Measurements from ENCODE around the gene SRRM2.

The SRRM2 gene

GRCh38 chr16:2752035-2752849 lies at the start of gene SRRM2:
Gene SRRM2, plus strand, starts transcription at chr16:2752638. Its CDS starts 3,727 bp downstream, at chr16:2756365.
- DNase-seq (ENCODE audit: low read depth in 2 of 3, low spot score in 2 of 3) = peak; percentile 86 to 92 (median 91)

GRCh38 chr16:2702871-2703745 lies 49.3 kb upstream of the SRRM2 start:
- no peak for DNase-seq (ENCODE audit: low read depth in 2 of 3, low spot score in 2 of 3)

GRCh38 chr16:2704166-2704982 lies 48.1 kb upstream of the SRRM2 start:
- DNase-seq (ENCODE audit: low read depth in 2 of 3, low spot score in 2 of 3) = no peak

DNA sequence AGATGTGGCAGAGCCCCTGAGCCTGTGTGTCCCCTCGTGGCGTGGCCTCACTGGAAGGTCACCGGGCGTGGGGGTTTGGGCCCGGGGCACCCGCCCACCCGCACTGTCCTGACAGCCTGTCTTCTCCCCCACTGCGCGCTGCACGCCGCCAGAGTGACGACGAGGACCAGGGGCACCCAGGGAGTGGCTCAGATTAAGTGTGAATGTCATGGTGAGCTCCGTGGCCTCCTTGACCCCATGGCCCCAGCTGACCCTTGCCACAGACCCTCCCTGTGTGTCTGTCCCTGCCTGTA lies 47.5 kb upstream of the SRRM2 start:
- no peak for DNase-seq (ENCODE audit: low read depth in 2 of 3, low spot score in 2 of 3)

- no peak for DNase-seq (ENCODE audit: low read depth in 2 of 3, low spot score in 2 of 3)
Observed at GRCh38 chr16:2705351-2705750, 47.1 kb upstream of the SRRM2 start.

GRCh38 chr16:2706085-2706484 lies 46.4 kb upstream of the SRRM2 start:
- no peak for DNase-seq (ENCODE audit: low read depth in 2 of 3, low spot score in 2 of 3)

- DNase-seq (ENCODE audit: low read depth in 2 of 3, low spot score in 2 of 3) = no peak
Observed at GRCh38 chr16:2706611-2707311, 45.7 kb upstream of the SRRM2 start.

- no peak for DNase-seq (ENCODE audit: low read depth in 2 of 3, low spot score in 2 of 3)
Observed at GRCh38 chr16:2707368-2708289, 44.8 kb upstream of the SRRM2 start.

DNA sequence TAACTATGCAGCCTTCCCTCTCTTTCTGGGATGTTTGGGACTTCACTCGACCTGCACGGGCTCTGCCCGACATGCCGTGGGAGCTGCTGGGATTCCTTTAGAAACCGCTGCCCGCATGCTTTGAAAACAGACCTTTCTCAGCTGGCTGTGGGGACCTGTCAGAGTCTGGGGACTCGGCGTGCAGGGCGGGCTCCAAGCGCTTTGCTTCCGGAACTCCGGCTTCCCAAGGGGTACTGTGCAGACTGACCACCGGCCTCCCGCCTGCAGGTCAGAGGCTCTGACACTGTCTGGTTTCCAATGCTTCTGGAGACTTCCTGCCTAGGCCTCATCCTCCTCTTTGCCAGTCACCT lies 44.2 kb upstream of the SRRM2 start:
- no peak for DNase-seq (ENCODE audit: low read depth in 2 of 3, low spot score in 2 of 3)

DNA sequence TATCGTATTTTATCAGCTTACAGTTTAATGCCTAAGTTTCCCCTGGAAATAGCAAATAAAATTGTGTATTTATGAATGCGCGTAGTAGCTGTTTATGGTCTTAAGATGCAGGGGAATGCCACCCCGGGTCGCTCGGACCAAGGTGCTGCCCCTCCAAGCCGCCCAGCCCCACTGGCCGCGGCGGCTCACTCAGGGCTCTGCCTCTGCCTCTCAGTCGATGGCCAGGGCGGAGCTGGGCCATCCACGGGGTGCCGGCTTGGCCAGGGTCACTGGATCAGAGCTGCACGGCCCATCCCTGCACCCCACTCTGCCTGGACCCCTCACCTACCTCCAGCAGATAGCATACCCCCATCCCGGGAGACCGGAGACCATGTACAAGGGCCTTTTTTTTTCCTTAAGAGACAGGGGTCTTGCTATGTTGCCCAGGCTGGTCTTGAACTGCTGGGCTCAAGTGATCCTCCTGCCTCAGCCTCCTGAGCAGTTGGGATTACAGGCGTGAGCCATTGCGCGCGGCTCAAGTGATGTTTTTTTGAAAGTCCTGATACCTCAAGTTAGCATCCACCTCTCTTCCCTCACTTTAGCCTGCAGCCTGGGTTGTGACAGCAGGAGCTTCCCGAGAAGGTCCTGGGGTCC lies 43.4 kb upstream of the SRRM2 start:
- no peak for DNase-seq (ENCODE audit: low read depth in 2 of 3, low spot score in 2 of 3)

DNA sequence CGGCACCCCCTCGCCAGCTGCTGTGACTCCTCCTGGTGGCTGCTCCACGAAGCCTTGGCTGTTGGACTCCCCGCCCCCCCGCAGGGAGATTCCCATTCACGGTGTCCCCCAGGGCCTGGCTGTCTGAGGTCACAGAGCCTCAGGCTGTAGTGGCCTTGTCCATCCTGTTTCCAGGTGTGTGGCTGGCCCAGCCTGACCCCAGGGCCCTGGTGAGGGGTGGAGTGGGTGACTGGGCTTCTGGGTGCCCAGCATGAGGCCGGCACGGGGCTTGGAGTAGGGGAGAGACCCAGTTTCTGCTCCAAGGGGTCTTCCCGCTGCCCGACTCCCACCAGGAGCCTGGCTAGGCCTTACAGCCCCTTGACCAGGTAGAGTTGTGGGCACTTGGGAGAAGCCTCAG lies 42.9 kb upstream of the SRRM2 start:
- DNase-seq (ENCODE audit: low read depth in 2 of 3, low spot score in 2 of 3) = no peak

GRCh38 chr16:2710021-2710710 lies 42.3 kb upstream of the SRRM2 start:
- DNase-seq (ENCODE audit: low read depth in 2 of 3, low spot score in 2 of 3) = no peak

- DNase-seq (ENCODE audit: low read depth in 2 of 3, low spot score in 2 of 3) = no peak
Observed at GRCh38 chr16:2710711-2711231, 41.7 kb upstream of the SRRM2 start.

DNA sequence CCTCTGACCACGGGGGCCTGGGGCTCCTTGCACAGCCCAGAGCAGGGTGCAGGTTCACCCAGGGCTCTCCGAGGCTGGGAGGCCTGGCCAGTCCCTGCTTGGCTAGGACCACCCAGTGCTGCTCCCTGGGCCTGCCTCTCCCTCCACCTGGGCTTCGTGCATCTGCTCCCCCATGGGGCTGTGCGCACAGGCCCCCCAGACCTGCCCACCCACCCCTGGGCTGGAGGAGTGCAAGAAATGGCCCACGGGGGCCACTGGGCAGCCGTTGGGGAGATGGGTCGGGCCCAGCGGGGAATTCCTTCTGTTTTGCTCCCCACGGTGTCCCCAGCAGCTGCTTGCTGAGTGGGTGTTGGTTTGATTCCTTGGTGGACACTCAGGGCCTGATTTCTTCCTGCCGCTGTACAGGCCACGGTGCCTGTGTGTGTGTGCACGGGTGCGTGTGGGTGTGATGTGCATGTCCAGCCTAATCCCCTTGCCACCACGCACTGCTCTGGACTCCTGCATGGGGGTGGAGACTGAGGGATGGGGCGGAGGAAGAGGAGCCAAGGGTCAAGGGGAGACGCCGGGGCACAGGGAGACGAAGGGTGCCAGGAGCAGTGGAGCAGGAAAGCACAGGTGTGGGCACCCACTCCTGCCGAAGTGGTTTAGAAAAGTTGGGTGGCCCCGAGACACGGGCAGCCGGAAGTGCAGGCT lies 40.9 kb upstream of the SRRM2 start:
- no peak for DNase-seq (ENCODE audit: low read depth in 2 of 3, low spot score in 2 of 3)

DNA sequence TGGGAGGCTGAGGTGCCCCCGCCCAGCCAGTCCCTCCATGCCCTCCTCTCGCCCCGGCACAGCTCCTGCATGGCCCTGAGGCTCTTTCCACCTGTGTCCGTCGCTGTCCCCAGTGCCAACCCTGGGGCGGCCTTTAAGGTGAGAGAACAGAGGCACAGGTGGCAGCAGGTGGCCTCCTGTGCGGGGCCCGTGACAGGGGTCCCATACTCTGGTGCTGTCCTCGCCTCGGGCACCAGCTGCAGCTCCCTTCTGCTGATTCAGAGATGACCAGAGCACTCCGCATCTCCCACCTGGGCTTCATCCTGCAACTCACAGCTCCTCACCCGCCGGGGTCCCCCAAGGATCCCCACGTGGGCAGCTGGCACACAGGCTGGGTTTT lies 40.4 kb upstream of the SRRM2 start:
- DNase-seq (ENCODE audit: low read depth in 2 of 3, low spot score in 2 of 3) = no peak

DNA sequence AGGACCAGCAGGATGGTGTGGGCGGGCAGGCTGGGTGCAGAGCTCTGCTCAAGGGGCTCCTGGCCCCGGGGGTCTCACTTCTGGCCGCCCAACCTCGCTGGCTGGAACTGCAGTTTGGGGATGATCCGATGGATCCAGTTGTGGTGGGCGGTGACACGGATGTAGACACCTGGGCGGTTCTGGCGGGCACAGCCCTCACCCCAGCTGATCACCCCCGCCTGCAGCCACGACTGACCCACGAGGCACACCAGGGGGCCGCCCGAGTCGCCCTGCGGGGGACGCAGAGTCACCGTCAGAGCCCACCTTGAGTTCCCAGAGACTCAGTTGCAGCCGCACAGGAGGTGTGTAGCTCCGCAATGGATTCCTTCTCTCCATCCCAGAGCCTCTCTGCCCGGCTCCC lies 39.9 kb upstream of the SRRM2 start:
- no peak for DNase-seq (ENCODE audit: low read depth in 2 of 3, low spot score in 2 of 3)

DNA sequence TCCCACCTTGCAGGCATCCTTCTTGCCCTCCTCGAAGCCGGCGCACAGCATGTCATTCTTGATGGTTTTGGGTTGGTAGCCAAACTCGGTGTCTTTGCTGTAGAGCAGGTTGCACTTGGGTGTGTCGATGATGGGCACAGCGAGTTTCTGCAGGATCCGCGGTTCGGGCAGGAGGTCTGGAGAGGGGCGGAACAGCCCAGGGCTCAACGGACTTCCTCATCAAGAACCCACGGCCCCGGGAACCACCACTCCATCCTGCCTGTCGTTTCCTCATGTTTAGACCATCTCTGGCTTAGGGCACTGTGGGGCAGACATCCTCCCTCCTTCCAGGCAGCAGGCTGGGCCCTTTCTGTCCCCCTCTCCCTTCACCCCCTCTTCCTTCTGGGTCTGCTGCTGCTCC lies 38.9 kb upstream of the SRRM2 start:
- no peak for DNase-seq (ENCODE audit: low read depth in 2 of 3, low spot score in 2 of 3)
